HL-60 (cell line): ENCODE data around the gene TIAL1.
A peak's percentile ranks its signal among the peaks of the same experiment; 100 is the strongest.

Experiments used
- POLR2AphosphoS5 ChIP-seq: IDR thresholded peaks from 2 replicates; pipeline ENCODE4 v1.6.1; 2012; ENCODE audit warnings: low read depth
- TF ChIP-seq, protein P1 (sequence below): IDR thresholded peaks from one replicate; pipeline ENCODE4 v1.5.1; 2011; ENCODE audit warnings: low read length, control low read depth, inconsistent platforms; ENCODE audit not compliant: insufficient read depth

DNA sequence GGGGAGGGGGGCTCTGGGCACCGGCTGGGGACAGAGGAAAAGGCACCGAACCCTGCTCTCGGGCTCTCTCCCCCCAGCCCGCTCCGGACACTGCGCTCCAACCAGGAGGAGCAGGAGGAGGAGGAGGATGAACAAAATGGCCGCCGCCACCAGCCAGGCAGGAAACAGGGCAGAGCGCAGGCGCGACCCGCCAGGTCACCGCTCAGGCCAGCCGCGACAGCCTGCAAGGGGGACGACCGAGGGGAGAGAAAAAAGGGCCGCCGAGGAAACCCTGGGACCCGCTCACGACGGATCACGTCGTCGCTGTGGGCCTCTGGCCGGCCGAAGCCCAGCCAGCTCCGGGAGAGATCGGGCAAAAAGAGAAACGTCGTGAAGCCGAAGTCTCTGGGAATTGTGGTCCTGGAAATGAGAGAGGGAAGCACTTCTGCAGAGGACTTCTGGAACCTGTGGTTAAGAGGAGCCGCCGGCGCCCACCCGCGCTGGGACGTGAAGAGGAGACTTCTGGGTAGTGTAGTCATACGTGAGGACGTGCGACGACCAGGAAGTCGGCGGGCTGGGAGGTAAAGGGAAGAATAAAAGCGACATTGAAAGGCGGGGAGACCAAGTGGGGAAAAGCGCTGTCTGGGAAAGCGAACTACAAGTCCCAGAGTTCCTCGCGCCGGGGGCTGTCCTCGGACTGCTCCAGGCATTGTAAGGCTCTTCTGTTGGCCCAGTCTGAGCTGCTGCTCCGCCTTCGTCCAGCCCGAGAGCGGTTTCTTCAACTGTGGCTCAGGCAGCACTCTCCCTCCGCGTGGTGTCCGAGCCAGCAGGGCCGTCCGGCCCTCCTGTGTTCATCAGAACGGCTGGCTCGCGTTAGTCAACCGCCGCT lies at the start of gene TIAL1:
- TF ChIP-seq, protein P1, sequence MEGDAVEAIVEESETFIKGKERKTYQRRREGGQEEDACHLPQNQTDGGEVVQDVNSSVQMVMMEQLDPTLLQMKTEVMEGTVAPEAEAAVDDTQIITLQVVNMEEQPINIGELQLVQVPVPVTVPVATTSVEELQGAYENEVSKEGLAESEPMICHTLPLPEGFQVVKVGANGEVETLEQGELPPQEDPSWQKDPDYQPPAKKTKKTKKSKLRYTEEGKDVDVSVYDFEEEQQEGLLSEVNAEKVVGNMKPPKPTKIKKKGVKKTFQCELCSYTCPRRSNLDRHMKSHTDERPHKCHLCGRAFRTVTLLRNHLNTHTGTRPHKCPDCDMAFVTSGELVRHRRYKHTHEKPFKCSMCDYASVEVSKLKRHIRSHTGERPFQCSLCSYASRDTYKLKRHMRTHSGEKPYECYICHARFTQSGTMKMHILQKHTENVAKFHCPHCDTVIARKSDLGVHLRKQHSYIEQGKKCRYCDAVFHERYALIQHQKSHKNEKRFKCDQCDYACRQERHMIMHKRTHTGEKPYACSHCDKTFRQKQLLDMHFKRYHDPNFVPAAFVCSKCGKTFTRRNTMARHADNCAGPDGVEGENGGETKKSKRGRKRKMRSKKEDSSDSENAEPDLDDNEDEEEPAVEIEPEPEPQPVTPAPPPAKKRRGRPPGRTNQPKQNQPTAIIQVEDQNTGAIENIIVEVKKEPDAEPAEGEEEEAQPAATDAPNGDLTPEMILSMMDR: no peak
- TF ChIP-seq POLR2AphosphoS5: peak; percentile 96
